Superior temporal gyrus (tissue), 1 donor: Measurements from ENCODE around the gene ATL1.
"Not testable (repeated sequence)": the region's sequence is repeated elsewhere in the genome, so short reads cannot be mapped to it uniquely, and the experiment has no call there.

Experiments
- DNase-seq: peaks from one replicate; pipeline ENCODE4 v3.0.0-alpha.2; 2016; ENCODE audit errors: extremely low spot score

Gene ATL1

GRCh38 chr14:50656776-50657175 is 96.8 kb downstream of the ATL1 start:
- DNase-seq: no peak

- peak; percentile 34 for DNase-seq
Observed at GRCh38 chr14:50657753-50658152, 97.8 kb downstream of the ATL1 start.

GRCh38 chr14:50658203-50658602 is 98.3 kb downstream of the ATL1 start:
- no peak for DNase-seq

GRCh38 chr14:50659327-50659974 is 99.5 kb downstream of the ATL1 start:
- no peak for DNase-seq

- not testable (repeated sequence) for DNase-seq
Observed at GRCh38 chr14:50664579-50664978, 104.6 kb downstream of the ATL1 start.

DNA sequence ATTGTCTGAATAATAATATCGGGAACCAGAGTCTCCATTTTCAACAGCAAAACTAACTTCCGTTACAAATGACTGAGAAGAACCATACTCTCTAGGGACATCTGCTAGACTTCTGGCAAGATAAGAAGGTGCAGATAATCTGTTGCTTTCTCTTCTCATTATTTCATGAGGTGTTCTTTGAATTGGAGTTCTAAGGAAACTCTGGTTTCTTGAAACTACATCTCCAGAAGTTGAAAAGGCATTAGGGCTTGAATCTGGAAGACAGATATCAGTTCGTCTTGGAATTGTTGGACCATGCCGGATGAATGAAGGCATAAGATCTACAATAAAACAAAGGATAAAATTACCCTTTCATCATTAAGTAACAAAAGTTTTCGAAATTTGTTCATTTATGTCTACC is 105.4 kb downstream of the ATL1 start:
- not testable (repeated sequence) for DNase-seq

DNA sequence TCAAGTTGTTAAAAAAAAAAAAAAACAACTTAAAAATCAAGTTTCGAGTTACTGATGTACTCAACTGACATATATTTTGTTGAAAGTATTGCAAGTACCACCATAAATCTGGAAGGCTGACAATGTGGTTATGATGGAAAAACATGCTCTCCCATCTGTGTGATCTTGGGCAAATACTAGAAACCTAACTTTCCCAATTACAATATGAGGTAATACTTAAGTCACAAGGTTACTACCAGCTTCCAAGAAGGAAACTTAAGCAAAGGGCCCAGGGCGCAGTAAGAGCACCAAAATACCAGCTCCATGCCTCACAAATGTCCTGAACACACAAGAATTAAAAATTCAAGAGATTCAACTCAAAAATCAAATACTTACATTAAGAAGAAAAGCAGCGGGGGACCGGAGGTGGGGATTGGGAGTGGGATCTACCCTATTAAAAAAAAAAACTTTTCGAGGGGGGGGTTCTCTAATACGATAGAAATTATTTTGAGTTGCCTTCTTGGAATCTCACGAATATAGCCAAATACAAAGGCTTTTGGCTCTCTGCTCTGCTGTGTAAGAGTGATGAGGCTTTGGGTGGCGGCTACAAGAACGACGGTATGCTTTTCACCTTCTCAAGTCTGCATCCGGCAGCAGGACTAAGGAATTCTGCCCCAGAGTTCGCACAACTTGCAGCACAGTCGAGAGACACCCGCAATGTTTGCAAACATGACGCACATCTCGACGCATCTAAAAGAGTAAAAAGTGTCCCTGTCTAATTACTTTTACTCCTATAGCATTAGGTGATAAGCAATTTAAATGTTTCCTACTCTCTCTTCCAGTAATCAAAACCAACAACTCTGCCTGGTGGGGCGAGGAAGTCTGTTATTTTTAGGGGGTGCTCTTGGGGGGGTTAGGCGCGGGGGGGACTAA is 107.1 kb downstream of the ATL1 start:
- DNase-seq: peak; percentile 58

GRCh38 chr14:50667684-50667995 is 107.7 kb downstream of the ATL1 start:
- peak; percentile 13 for DNase-seq

DNA sequence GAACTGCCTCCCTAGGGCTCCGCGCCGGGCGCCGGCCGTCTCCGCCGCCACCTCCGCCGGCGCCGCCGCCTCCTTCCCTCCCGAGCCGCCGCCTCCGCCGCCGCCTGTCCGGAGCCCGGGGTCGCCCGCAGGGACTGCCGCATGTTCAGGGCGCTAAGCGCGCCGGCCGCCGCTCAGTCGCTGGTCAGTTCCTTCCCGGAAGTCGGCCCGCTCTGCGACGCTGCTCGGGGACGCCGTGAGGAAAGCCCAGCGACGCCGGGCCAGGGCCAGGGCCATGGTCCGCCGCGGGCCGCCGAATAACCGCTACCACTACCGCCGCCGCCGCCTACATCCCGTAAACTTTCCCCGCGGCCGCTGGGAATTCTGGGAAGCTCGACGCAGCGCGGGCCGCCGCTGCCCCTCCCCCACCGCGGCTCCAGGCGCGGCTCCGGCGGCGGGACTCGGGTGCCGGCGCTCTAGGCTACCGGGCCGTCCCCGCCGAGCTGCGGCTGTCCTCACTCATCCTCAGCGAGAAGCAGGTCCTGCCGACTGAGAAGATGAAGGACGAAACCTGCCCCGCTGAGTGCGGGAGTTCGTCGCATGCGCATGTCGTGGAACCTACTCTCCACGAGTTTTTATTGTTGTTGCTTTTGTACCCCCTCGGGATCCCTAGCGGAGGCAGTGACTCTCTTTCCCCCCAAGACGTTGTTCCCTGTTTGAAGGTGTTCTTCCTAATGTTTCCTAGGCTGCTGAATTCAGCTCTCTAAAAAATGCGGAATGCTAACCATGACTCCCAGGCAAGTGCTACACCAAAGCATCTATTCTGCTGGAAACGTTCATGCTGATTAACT is 108.3 kb downstream of the ATL1 start, which contains the start of gene SAV1:
Gene SAV1, minus strand, starts transcription at position 311 of the 830 bp plus-strand sequence. CDS start 339 bp downstream, outside the sequence.
- peak; percentile 85 for DNase-seq

- no peak for DNase-seq
Observed at GRCh38 chr14:50668826-50669143, 108.8 kb downstream of the ATL1 start.

GRCh38 chr14:50669441-50669986 is 109.6 kb downstream of the ATL1 start:
- DNase-seq: peak; percentile 33

DNA sequence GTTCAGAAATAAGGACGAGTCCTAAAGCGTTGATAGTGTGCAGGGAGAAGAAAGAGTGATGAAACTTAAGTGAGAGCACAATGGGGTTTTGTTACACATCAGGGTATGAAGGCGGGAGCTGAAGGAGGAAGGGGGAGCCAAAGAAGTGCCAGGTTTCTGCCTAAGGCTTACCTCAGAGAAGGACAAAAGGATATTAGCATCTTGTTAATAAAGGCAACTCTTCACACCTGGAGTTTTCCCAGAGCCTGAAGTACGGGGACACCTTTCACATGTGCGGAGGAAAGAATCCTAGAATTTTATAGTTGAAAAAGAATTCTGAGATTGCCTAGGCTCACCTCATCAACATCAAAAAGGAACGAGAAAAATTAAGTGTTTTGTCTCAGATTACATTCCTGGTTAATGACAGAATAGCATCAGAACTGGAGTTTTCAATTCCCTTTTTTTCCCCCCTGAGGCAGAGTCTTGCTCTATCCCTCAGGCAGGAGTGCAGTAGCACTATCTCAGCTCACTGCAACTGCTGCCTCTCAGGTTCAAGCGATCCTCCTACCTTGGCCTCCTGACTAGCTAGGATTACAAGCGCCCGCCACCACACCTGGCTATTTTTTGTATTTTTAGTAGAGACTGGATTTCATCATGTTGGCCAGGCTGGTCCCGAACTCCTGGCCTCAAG is 110.4 kb downstream of the ATL1 start:
- no peak for DNase-seq

GRCh38 chr14:50670866-50671256 is 110.9 kb downstream of the ATL1 start:
- no peak for DNase-seq

- DNase-seq: no peak
Observed at GRCh38 chr14:50675597-50675996, 115.7 kb downstream of the ATL1 start.

DNA sequence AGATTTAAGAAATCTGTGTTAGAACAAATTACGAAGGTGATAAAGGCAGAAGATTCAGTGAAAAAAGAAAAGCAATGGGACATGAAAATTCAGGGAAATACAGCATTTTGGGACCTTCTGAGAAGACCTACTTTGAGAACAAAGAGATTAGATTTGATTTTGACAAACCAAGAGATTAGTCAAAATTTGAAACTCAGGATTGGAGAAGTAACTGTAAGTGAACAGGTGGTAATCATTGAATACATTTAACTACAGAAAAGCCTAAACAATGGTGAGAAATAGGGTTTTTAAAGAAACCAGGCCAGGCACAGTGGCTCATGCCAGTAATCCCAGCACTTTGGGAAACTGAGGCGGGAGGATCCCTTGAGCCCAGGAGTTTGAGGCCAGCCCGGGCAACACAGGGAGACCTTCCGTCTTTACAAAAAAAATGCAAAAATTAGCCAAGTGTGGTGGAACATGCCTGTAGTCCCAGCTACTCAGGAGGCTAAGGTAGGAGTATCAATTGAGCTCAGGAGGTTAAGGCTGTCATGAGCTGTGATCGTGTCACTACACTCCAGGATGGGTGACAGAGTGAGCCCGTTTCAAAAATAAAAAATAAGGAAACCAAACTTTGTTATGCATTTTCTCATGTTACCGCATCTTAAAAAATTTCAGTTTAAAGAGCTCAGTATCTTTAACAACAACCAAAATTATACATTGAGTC is 117.0 kb downstream of the ATL1 start:
- no peak for DNase-seq

DNA sequence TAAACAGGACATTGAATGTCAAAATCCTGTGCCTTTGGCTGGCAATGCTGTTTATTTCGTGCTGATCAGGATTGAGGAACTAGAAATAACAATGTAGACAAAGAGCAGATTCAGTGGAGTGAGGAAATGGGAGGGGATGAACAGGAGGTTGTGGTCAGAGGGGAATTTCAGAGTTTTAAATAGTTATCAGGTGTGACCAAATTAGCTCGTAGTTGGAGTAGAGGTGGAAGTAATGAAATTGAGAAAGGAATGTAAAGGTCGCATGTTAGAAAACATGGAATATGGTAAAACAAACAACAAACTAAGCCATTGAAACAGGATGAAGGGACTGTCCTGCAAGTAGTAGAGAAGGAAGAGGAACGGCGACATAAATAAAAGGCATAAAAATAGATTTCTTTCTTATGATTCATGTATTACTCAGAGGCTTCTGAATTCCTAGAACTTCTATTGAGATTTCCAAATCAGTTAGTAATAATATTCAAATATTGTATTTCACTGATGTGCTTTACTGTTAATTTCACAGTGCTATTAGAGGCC is 117.7 kb downstream of the ATL1 start:
- no peak for DNase-seq

GRCh38 chr14:50678163-50678562 is 118.2 kb downstream of the ATL1 start:
- no peak for DNase-seq

GRCh38 chr14:50679674-50680073 is 119.7 kb downstream of the ATL1 start:
- no peak for DNase-seq
